HepG2 (cell line): ENCODE results near the gene PRPF38B. TPM values are rescaled to one million over a fixed set of nuclear protein-coding genes. Genes with fewer than 3 reads are reported as not detected.

Experiments
- ATAC-seq: fragments of 200-7000 bp; cut with Tn5 transposase; 3 replicates; pipeline ENCODE4 v1.9.1; 2020; ENCODE audit warnings: mild to moderate bottlenecking, moderate library complexity
- BruUV-seq: library from RNA; stranded (reverse); fragments of 400-500 nt; replicated peaks from 2 replicates; lab custom pipeline; 2021; lab: Mats Ljungman, UMichigan
- CTCF ChIA-PET: fragments of 300-600 bp; formaldehyde crosslinking; extraction: SDS; loops from one replicate; lab custom pipeline; 2021; ENCODE audit warnings: low total read pairs, inconsistent platforms, low intra/inter-chr PET ratio; lab: Yijun Ruan, JAX
- POLR2A ChIA-PET: fragments of 350-600 bp; sonication (Branson Sonifier 250); formaldehyde crosslinking; loops from one replicate; lab custom pipeline; 2020; ENCODE audit warnings: antibody characterized with exemption, inconsistent platforms; lab: Yijun Ruan, JAX
- DNase-seq: peaks from one replicate; pipeline ENCODE4 v3.0.0-alpha.2; 2015; ENCODE audit warnings: low spot score
- FAIRE-seq: peaks from 3 replicates; lab custom pipeline; 2011; peaks lifted over from hg19 to GRCh38; lab: Jason Lieb, UNC
- H2AFZ ChIP-seq: one replicate; pipeline ENCODE4 v1.6.1; 2011; ENCODE audit warnings: low read length, inconsistent platforms
- H3K27ac ChIP-seq: fragments of 300-600 bp; 3 replicates; pipeline ENCODE4 v1.8.0; 2011; ENCODE audit warnings: mixed run types, mild to moderate bottlenecking, mixed read lengths, low read length, inconsistent platforms; ENCODE audit not compliant: insufficient read depth; ENCODE audit errors: extremely low read length
- H3K27me3 ChIP-seq, 2 experiments: fragments of 200-600 bp in 1 of 2; 2 replicates in 1 of 2; 3 replicates in 1 of 2; pipeline versions ENCODE4 v1.6.0 to v1.8.0; 2011; ENCODE audit warnings: low read length in 2 of 2, mild to moderate bottlenecking in 2 of 2, moderate library complexity in 2 of 2, inconsistent platforms in 1 of 2; ENCODE audit not compliant: insufficient read depth in 2 of 2, control insufficient read depth in 1 of 2
- H3K36me3 ChIP-seq, 2 experiments: fragments of 200-600 bp in 1 of 2; replicated peaks in 1 of 2; 2 replicates in 1 of 2; 3 replicates in 1 of 2; pipeline versions ENCODE4 v1.5.1 to v1.8.0; 2011; ENCODE audit warnings: low read length in 2 of 2, inconsistent platforms in 1 of 2; ENCODE audit not compliant: insufficient read depth in 2 of 2, control insufficient read depth in 1 of 2
- H3K4me1 ChIP-seq: 2 replicates; pipeline ENCODE4 v1.5.1; 2012; ENCODE audit warnings: low read length, inconsistent platforms; ENCODE audit not compliant: insufficient read depth
- H3K4me2 ChIP-seq: 2 replicates; pipeline ENCODE4 v1.6.0; 2011; ENCODE audit warnings: low read depth, low read length, inconsistent platforms
- H3K4me3 ChIP-seq, 3 experiments: fragments of 200-600 bp in 1 of 3; sonication (generic), shearing (Covaris generic) in 1 of 3; replicated peaks in 1 of 3; 2 replicates each; pipeline ENCODE4 v1.5.1; 2011 to 2016; ENCODE audit warnings: low read length in 3 of 3, inconsistent platforms in 2 of 3, low read depth in 2 of 3, mild to moderate bottlenecking in 2 of 3, control low read depth in 1 of 3, mixed read lengths in 1 of 3; ENCODE audit not compliant: insufficient read depth in 1 of 3
- H3K79me2 ChIP-seq: one replicate; pipeline ENCODE4 v1.6.1; 2011; ENCODE audit warnings: low read length, inconsistent platforms; ENCODE audit not compliant: insufficient read depth
- H3K9ac ChIP-seq: 2 replicates; pipeline ENCODE4 v1.6.0; 2011; ENCODE audit warnings: mild to moderate bottlenecking, low read depth, low read length, inconsistent platforms; ENCODE audit not compliant: insufficient read depth
- H3K9me3 ChIP-seq: 2 replicates; pipeline ENCODE4 v1.5.1; 2012; ENCODE audit warnings: mild to moderate bottlenecking, low read length
- H4K20me1 ChIP-seq: 2 replicates; pipeline ENCODE4 v1.6.0; 2011; ENCODE audit warnings: inconsistent platforms, mild to moderate bottlenecking, low read length, moderate library complexity; ENCODE audit not compliant: insufficient read depth
- GABPA ChIP-seq, 2 experiments: IDR thresholded peaks; 2 replicates each; pipeline ENCODE4 v1.6.1; 2011 to 2016; ENCODE audit warnings: low read depth in 2 of 2, low read length in 1 of 2, missing biosample characterization in 1 of 2, missing genetic modification characterization in 1 of 2
- MAF1 ChIP-seq: sonication (generic); formaldehyde crosslinking; IDR thresholded peaks from 2 replicates; pipeline ENCODE4 v1.5.0; 2020; ENCODE audit warnings: missing genetic modification reagents, borderline replicate concordance
- NFYB ChIP-seq: sonication (generic); formaldehyde crosslinking; IDR thresholded peaks from 2 replicates; pipeline ENCODE4 v1.4.0; 2020; ENCODE audit warnings: missing genetic modification reagents
- SNAI1 ChIP-seq: sonication (generic); formaldehyde crosslinking; IDR thresholded peaks from 2 replicates; pipeline ENCODE4 v1.5.0; 2020; ENCODE audit warnings: mild to moderate bottlenecking, missing genetic modification reagents, borderline replicate concordance
- TAF1 ChIP-seq: sonication (generic); formaldehyde crosslinking; IDR thresholded peaks from 2 replicates; pipeline ENCODE4 v1.4.0; 2020; ENCODE audit warnings: missing genetic modification reagents
- ZBTB20 ChIP-seq: sonication (generic); formaldehyde crosslinking; IDR thresholded peaks from 2 replicates; pipeline ENCODE4 v1.8.1; 2023; ENCODE audit warnings: missing genetic modification reagents, low read depth, mild to moderate bottlenecking, borderline replicate concordance
- ZNF136 ChIP-seq: sonication (generic); formaldehyde crosslinking; IDR thresholded peaks from 2 replicates; pipeline ENCODE4 v1.8.1; 2022; ENCODE audit warnings: low read depth, mild to moderate bottlenecking, moderate library complexity, missing genetic modification reagents
- ZNF263 ChIP-seq: sonication (generic); formaldehyde crosslinking; IDR thresholded peaks from 2 replicates; pipeline ENCODE4 v1.4.0; 2020; ENCODE audit warnings: missing genetic modification reagents
- ZNF317 ChIP-seq: sonication (generic); formaldehyde crosslinking; IDR thresholded peaks from 2 replicates; pipeline ENCODE4 v1.5.0; 2020; ENCODE audit warnings: mild to moderate bottlenecking, missing genetic modification reagents
- ZNF484 ChIP-seq: sonication (generic); formaldehyde crosslinking; IDR thresholded peaks from 2 replicates; pipeline ENCODE4 v1.5.1; 2020; ENCODE audit warnings: mild to moderate bottlenecking, low read depth, missing genetic modification reagents, borderline replicate concordance
- ZNF652 ChIP-seq: IDR thresholded peaks from 2 replicates; pipeline ENCODE4 v1.6.1; 2016; ENCODE audit warnings: low read depth, borderline replicate concordance
- WGBS: methylation state at CpG from one replicate; pipeline ENCODE4 v1.1.6; 2017; ENCODE audit warnings: low lambda C conversion rate; 5-methylcytosine and 5-hydroxymethylcytosine counted together
- in situ Hi-C: cut with HindIII; loops from 2 replicates; pipeline ENCODE4 v1.10.0; 2017; ENCODE audit warnings: low pct_unique_long_range_greater_than_20kb; ENCODE audit not compliant: extremely low pct_ligation_motif_present
- intact Hi-C: fragments of 100-400 bp; cut with micrococcal nuclease; formaldehyde crosslinking; loops from one replicate; pipeline ENCODE4 v1.10.0; 2022; ENCODE audit not compliant: unreplicated experiment
- polyA plus RNA-seq, 8 experiments: library from polyadenylated mRNA; depleted of rRNA in 3 of 8; stranded (reverse) in 7 of 8; unstranded in 1 of 8; fragments of >200 nt; fragmentation: Illumina TruSeq in 4 of 8; extraction: Trizol in 4 of 8; gene quantifications; 2 replicates each; pipeline versions ENCODE4 v1.2.1 to v1.2.3, GENCODE V29; 2011 to 2016; ENCODE audit warnings: low read depth in 4 of 8, missing spikeins in 1 of 8, mixed read lengths in 1 of 8; ENCODE audit not compliant: insufficient read depth in 1 of 8
- total RNA-seq, 5 experiments: library from RNA; depleted of rRNA; stranded (reverse); fragments of >200 nt; fragmentation: Illumina TruSeq; extraction: Trizol; gene quantifications; 2 replicates each; pipeline ENCODE4 v1.2.3, GENCODE V29; 2016; ENCODE audit warnings: low read depth in 1 of 5
- TF ChIP-seq, protein P1 (sequence below): sonication (generic); formaldehyde crosslinking; IDR thresholded peaks from 2 replicates; pipeline ENCODE4 v1.5.0; 2020; ENCODE audit warnings: missing genetic modification reagents
- TF ChIP-seq, protein P2 (sequence below): sonication (generic); formaldehyde crosslinking; IDR thresholded peaks from 2 replicates; pipeline ENCODE4 v1.4.0; 2020; ENCODE audit warnings: mild to moderate bottlenecking, missing genetic modification reagents, borderline replicate concordance
- TF ChIP-seq, protein P3 (sequence below): IDR thresholded peaks from 2 replicates; pipeline ENCODE4 v1.6.1; 2012; ENCODE audit warnings: inconsistent platforms
- TF ChIP-seq, protein P4 (sequence below): sonication (generic); formaldehyde crosslinking; IDR thresholded peaks from 2 replicates; pipeline ENCODE4 v1.4.0; 2020; ENCODE audit warnings: low read depth, missing genetic modification reagents
- TF ChIP-seq, protein P5 (sequence below): sonication (generic); formaldehyde crosslinking; IDR thresholded peaks from 2 replicates; pipeline ENCODE4 v1.5.1; 2020; ENCODE audit warnings: mild to moderate bottlenecking, moderate library complexity, missing genetic modification reagents

PRPF38B gene
- total and polyA plus RNA-seq, 2 of the 13 experiments (the other 11 are each of a cell fraction or from before 2014, with no cell fraction given), result 25.7 to 29.7 TPM

DNA sequence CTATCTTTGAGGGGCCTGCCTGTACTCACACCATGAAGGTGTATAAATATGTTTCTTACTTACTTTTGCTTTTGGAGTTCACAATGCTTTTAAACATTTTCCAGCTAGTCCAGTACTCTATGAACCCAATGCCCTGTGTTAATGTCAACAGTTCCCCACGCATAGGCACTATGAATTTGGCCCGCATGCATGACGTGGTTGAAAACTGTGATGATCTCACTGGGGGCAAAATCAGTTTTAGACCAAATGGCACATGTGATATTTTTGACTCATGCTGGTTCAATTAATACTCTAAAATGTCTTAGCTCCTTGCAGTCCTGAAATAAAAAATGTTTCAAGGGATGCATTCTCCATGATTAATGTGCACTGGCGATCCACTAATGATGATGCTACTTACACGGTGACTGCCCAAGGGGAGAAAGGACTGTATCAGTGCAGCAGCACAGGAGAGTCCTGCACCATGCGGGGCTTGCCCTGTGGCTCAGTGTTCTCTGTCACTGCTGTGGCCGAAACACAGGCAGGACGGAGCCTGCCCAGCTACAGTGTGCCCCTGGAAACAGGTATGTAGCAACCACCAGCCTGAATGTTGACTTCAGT lies 36.3 kb downstream of the PRPF38B start:
- ChIA-PET CTCF (no interaction called here), POLR2A (no interaction called here)
- ATAC-seq (no peak), DNase-seq (no peak), FAIRE-seq (no peak)
- intact Hi-C loops, result no loop called here
- 70% methylated on average over 5 of the region's 8 CpGs for WGBS
- in situ Hi-C loops, result no loop called here
- Histone ChIP-seq H2AFZ (no peak overlapping the region), H3K9ac (no peak overlapping the region), H4K20me1 (no peaks in the 10 kb centered on the region), H3K4me3 (no peak overlapping the region), H3K79me2 (no peaks in the 10 kb centered on the region), H3K27me3 (peaks cover 4 to 9% of the 10 kb centered on the region in 2 experiments; a peak in 3 of 5 replicates), H3K4me1 (no peaks in the 10 kb centered on the region), H3K27ac (no peak overlapping the region), H3K4me2 (no peak overlapping the region), H3K9me3 (no peaks in the 10 kb centered on the region), H3K36me3 (no peaks in the 10 kb centered on the region)
- no TSS peak for BruUV-seq
- TF ChIP-seq MAF1 (no peak), TAF1 (CRISPR knock-in tag) (no peak), ZNF317 (CRISPR knock-in tag) (no peak), GABPA (IDR thresholded peaks at IDR 0.05; ENCODE audit: low read depth, low read length) (no peak), GABPA (CRISPR knock-in tag; IDR thresholded peaks at IDR 0.05; ENCODE audit: low read depth) (no peak), ZBTB20 (CRISPR knock-in tag) (no peak), ZNF263 (CRISPR knock-in tag) (no peak), NFYB (no peak), ZNF484 (CRISPR knock-in tag) (no peak), ZNF136 (CRISPR knock-in tag) (no peak), SNAI1 (no peak), ZNF652 (CRISPR knock-in tag) (no peak)
- TF ChIP-seq, protein P1, sequence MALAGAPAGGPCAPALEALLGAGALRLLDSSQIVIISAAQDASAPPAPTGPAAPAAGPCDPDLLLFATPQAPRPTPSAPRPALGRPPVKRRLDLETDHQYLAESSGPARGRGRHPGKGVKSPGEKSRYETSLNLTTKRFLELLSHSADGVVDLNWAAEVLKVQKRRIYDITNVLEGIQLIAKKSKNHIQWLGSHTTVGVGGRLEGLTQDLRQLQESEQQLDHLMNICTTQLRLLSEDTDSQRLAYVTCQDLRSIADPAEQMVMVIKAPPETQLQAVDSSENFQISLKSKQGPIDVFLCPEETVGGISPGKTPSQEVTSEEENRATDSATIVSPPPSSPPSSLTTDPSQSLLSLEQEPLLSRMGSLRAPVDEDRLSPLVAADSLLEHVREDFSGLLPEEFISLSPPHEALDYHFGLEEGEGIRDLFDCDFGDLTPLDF (CRISPR knock-in tag), result no peak
- TF ChIP-seq, protein P2, sequence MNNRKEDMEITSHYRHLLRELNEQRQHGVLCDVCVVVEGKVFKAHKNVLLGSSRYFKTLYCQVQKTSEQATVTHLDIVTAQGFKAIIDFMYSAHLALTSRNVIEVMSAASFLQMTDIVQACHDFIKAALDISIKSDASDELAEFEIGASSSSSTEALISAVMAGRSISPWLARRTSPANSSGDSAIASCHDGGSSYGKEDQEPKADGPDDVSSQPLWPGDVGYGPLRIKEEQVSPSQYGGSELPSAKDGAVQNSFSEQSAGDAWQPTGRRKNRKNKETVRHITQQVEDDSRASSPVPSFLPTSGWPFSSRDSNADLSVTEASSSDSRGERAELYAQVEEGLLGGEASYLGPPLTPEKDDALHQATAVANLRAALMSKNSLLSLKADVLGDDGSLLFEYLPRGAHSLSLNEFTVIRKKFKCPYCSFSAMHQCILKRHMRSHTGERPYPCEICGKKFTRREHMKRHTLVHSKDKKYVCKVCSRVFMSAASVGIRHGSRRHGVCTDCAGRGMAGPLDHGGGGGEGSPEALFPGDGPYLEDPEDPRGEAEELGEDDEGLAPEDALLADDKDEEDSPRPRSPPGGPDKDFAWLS (CRISPR knock-in tag), result no peak
- TF ChIP-seq, protein P3, sequence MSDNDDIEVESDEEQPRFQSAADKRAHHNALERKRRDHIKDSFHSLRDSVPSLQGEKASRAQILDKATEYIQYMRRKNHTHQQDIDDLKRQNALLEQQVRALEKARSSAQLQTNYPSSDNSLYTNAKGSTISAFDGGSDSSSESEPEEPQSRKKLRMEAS, result no peak
- TF ChIP-seq, protein P4, sequence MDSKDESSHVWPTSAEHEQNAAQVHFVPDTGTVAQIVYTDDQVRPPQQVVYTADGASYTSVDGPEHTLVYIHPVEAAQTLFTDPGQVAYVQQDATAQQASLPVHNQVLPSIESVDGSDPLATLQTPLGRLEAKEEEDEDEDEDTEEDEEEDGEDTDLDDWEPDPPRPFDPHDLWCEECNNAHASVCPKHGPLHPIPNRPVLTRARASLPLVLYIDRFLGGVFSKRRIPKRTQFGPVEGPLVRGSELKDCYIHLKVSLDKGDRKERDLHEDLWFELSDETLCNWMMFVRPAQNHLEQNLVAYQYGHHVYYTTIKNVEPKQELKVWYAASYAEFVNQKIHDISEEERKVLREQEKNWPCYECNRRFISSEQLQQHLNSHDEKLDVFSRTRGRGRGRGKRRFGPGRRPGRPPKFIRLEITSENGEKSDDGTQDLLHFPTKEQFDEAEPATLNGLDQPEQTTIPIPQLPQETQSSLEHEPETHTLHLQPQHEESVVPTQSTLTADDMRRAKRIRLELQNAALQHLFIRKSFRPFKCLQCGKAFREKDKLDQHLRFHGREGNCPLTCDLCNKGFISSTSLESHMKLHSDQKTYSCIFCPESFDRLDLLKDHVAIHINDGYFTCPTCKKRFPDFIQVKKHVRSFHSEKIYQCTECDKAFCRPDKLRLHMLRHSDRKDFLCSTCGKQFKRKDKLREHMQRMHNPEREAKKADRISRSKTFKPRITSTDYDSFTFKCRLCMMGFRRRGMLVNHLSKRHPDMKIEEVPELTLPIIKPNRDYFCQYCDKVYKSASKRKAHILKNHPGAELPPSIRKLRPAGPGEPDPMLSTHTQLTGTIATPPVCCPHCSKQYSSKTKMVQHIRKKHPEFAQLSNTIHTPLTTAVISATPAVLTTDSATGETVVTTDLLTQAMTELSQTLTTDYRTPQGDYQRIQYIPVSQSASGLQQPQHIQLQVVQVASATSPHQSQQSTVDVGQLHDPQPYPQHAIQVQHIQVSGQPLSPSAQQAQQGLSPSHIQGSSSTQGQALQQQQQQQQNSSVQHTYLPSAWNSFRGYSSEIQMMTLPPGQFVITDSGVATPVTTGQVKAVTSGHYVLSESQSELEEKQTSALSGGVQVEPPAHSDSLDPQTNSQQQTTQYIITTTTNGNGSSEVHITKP (CRISPR knock-in tag), result no peak
- TF ChIP-seq, protein P5, sequence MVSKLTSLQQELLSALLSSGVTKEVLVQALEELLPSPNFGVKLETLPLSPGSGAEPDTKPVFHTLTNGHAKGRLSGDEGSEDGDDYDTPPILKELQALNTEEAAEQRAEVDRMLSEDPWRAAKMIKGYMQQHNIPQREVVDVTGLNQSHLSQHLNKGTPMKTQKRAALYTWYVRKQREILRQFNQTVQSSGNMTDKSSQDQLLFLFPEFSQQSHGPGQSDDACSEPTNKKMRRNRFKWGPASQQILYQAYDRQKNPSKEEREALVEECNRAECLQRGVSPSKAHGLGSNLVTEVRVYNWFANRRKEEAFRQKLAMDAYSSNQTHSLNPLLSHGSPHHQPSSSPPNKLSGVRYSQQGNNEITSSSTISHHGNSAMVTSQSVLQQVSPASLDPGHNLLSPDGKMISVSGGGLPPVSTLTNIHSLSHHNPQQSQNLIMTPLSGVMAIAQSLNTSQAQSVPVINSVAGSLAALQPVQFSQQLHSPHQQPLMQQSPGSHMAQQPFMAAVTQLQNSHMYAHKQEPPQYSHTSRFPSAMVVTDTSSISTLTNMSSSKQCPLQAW (CRISPR knock-in tag), result no peak
